Cerebellar cortex (tissue), 1 donor: Measurements from ENCODE around the gene COX6A1.

Experiments used
- DNase-seq: peaks from one replicate; pipeline ENCODE4 v3.0.0-alpha.2; 2015; ENCODE audit warnings: low spot score

The COX6A1 gene

DNA sequence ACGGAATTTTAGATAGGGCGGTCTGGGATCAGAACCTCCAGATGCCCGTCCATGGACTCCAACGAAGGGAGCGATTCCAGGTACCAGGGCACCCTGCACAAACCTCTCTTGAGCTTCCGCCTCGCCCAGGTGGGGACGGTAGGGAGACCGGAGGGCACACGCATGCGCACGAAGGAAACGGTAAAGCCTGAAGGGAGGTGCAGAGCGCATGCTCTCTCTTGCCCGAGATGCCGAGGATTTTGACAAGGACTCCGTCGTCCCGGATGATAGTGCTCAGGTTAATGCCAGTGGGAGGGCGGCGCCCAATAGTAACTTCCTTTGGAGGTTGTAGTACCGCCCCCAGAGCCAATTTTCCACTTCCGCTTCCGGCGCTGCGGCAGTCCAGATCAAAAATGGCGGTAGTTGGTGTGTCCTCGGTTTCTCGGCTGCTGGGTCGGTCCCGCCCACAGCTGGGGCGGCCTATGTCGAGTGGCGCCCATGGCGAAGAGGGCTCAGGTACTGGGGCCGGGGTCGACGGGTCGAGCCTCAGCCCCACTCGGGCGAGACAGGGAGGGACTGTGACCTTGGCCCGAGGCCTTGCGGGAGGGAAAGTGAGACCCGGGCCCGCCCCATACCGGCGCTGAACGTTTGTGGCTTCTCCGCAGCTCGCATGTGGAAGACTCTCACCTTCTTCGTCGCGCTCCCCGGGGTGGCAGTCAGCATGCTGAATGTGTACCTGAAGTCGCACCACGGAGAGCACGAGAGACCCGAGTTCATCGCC, at the start of gene COX6A1:
Gene COX6A1 (plus strand): TSS at position 379 of the 760 bp plus-strand sequence. CDS start 14 bp downstream, at position 393.
- peak; percentile 100 for DNase-seq

DNA sequence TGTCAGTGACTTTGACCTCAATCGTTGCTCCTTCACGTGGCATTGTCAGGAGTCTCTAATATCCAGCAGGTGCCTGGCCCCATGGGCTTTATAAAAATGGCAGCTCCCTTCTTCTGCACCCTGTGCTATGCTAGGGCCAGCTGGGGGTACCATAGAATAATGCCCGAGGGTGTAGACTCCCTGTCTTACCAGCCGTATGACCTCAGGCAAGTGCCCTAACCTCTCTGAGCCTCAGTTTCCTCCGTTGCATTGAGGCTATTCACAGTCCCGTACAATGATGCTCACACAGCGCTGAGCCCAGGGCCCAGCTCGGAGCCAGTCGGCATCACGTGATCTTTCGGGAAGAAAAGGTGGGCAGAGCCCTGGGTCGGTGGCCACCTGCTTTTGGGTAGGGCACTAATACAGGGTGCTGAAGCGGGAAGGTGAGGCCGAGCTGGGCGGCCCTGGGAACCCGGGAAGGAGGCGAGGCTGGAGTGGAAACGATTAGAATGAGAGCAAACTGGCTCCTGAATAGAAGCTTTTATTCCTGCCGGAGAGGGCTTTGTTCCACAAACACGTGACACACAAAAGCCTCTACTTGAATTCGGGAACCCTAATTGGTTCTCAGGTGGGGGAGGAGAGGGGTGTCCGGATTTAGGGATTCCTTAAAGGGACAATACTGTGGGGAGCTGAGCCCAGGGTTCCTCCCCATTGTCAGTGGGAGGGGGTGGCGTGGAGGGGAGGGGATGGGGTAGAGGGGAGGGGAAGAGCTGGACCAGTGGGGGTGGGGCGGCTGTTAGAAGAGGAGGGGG, 49.0 kb upstream of the COX6A1 start:
- DNase-seq: no peak

DNA sequence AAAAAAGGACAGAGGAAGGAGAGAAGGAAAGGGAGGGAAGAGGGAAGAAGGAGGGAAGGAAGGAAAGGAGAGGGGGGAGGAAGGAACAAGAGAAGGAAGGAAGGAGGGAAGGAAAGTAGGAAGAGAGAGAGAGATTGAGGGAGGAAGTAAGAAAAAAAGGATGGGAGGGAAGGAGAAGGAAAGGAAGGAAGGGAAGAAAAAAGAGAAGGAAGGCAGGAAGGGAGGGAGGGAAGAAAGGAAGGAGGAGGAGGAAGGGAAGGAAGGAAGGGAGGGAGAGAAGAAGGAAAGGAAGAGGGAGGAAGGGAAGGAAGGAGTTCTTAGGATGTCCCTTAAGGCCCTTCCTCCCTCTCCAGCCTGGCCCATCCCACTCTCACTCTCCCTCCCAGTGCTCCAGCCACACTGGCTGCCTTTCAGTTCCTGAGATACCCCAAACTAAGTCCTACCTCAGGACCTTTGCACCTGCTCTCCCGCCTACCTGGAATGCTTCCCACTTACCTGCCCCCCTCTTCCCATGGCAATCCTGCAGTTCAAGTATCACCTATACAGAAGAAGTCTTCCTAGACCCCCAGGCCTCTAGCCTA, 47.3 kb upstream of the COX6A1 start:
- no peak for DNase-seq

DNA sequence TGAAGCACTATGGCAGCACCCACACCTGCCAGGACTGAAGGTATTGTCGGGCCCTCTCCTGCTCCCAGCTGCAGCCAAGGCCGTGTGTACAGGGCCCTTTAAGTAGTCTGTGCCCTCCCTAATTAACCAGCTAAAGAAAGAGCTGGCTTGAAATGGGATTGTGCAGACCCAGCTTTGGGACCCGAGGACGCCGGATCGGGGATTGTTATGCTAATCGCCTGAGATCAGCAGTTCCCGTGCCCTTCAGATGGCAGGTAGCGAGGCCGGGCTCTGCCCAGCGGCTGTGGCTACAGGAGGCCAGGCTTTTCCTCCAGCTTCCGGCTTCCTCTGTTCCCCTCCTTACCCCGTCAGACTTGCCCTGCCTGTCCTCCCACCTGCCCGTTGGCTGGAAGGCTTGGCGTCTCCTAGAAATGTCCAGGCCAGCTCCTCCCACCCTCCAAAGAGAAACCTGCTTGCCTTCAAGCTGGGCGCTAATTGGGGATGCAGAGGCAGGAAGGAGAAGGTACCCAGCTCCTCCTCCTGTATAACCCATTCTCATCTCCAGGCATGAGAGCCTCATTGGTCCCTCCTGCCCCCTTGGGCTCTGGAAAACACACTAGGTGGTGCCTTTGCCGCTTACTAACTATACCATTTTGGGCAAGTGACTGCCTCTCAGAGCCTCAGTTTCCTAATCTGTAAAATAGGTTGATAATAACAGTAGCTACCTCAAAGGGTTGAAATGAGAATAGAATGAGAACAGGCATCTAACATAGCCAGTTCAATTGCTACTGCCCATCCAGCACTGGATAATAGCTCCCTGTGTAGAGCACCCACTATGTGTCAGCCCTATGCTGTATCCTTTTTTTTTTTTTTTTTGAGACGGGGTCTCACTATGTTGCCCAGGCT, 43.2 kb upstream of the COX6A1 start:
- no peak for DNase-seq

DNA sequence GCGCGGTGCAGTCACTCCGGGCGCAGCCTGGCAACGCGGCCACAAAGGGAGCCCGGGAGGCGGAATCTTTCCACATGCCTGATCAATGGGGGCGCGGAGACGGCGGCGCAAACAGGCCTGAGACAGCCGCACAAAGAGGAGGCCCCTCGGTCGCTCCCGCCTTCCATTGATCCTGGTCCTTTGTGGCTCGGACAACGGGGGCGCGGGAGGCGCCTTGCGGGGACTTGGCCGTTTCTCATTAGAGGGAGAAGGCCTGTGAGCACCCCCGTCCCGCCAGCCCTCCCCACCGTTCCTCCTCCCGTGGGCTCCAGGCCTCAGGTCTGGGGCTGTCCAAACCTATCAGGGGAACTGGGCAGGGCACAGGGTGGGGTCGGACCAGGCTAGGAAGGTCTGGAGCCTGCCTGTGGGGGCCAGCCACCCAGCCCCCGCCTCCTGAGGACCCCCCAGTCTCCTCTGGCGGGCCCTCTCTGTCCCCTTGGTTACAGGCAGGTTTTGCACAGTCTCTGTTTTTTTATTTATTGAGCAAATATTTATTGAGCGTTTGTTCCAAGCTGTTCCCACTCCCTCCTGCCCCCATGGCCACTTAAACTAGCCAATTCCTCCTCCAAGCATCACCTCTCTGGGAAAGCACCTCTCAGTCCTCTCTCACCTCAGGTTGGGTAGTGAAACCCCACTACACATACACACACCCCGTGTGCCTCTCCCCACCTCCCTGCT, 39.9 kb upstream of the COX6A1 start:
- no peak for DNase-seq

DNA sequence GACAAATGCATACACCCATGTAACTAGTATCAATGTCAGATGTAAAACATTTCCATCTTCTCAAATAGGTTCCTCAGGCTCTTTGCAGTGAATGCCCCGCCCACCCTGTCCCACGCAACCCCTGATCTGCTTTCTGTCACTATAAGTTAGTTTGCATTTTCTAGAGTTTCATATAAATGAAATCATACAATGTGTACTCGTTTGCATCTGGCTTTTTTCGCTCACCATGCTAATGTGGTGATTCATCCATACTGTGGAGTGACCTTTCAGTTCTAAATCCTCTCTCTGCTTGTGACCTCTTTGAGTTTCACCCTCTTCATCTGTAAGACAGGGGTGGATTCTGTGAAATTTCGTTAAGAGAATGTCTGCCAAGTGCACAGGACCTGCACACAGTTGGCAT, 38.4 kb upstream of the COX6A1 start:
- no peak for DNase-seq

DNA sequence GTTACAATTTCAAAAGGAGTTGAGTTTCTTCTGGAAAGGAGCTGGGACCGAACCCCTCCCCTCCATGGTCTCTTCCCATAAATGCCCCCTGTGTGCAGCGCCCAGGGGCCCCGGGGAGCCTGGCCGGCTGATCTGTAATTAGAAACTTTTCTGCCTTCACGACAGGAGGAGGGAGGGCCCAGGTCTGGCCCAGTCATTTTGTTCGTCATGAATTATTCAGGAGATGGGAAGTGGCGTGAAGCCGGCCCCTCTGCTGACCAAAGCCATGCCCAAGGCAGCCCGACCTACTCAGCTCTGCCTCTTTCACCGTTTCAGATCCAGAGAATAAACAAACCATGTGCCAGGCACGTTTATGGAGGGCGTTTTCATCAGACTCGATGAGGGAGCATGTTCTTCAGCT, 35.7 kb upstream of the COX6A1 start:
- DNase-seq: peak; percentile 35

DNA sequence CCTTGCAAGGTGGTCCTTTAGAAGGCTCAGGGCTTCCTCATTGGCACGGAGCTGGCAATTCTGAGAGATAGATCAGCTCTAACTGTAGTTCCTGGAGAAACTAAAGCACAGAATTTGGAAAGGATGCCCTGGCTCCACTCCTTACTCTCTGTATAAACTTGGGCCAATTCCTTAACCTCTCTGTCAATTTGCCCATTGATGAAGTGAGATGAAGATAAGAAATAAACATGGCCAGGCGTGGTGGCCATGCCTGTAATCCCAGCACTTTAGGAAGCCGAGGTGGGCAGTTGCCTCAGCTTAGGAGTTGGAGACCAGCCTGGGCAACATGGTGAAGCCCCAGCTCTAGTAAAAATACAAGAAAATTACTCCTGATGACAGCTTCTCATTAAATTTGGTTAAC, 34.0 kb upstream of the COX6A1 start:
- no peak for DNase-seq

DNA sequence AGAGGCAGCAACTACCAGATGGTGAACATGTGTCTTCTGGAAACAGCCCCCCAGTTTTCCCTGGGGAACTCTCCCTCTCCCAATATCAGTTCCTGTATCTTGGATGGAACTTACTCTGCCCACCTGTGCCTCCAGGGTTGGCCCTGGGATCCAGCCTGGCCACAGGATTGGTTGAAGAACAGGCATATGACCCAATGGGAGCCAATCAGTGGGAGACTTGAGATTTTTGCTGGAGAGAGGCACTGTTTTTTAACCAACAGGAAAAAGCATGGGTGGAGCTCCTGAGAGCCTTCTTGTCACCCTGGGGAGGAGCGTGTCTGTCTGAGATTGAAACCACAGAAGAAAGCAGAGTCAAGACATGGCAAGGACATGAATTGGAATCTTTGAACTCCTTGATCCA, 33.6 kb upstream of the COX6A1 start:
- no peak for DNase-seq

DNA sequence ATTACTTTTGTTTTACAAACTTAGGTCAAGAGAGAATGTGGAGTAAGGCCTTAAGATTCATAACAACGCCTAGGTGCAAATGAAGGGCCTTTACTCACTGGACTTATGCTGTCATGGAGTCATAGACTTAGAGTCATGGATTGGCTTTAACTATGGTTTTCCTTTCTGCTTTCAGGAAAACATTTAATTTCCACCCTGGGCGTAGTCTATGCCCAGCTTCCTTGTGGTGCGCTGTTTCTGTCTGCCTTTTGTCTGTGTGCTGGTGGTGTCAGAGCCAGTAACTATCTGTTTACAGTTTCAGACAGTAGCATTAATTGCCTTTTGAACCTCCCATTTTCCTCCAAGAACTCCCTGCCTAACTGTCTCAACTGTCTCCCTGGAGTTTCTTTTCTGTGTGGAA, 31.8 kb upstream of the COX6A1 start:
- DNase-seq: no peak

DNA sequence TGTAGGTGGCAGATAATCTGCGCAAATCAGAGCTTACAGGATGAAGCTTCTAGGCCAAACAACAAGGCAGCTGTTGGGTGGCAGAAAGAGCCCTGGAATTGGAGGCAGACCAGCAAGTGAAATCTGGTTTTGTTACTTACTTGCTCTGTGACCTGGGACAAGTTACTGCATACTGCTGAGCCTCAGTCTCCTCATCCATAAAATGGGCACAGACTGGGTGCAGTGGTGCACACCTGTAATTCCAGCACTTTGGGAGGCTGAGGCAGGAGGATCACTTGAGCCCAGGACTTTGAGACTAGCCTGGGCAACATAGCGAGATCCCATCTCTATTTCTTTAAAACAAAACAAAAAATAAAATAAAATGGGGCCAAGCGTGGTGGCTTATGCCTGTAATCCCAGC, 31.4 kb upstream of the COX6A1 start:
- DNase-seq: no peak

DNA sequence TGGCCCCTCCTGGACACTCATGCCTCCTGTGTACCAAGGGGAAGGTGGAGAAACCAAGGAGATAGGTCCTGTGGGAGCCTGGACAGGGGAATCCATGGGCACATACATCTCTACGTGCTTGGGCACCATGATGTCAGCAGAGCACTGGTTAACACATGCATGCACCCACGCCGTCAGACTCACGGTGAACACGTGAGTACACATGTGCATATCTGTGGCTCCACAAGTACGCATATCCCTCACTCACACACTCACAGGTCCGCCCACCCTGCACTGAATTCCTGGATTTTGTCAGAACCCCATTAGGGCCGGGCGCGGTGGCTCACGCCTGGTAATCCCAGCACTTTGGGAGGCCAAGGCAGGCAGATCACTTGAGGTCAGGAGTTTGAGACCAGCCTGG, 29.1 kb upstream of the COX6A1 start:
- no peak for DNase-seq

DNA sequence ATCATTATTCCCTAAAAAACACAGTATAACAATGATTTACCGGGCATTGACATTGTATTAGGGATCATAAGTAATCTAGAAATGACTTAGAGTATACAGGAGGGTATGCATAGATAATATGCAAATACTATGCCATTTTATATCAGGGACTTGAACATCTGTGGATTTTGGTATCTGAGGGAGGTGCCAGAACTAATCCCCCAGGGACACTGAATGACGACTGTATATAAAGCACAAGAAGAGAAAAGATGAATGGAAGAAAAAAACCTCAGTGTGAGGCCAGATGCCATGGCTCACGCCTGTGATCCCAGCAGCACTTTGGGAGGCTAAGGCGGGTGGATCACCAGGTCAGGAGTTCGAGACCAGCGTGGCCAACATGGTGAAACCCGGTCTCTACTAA, 25.5 kb upstream of the COX6A1 start:
- DNase-seq: no peak

DNA sequence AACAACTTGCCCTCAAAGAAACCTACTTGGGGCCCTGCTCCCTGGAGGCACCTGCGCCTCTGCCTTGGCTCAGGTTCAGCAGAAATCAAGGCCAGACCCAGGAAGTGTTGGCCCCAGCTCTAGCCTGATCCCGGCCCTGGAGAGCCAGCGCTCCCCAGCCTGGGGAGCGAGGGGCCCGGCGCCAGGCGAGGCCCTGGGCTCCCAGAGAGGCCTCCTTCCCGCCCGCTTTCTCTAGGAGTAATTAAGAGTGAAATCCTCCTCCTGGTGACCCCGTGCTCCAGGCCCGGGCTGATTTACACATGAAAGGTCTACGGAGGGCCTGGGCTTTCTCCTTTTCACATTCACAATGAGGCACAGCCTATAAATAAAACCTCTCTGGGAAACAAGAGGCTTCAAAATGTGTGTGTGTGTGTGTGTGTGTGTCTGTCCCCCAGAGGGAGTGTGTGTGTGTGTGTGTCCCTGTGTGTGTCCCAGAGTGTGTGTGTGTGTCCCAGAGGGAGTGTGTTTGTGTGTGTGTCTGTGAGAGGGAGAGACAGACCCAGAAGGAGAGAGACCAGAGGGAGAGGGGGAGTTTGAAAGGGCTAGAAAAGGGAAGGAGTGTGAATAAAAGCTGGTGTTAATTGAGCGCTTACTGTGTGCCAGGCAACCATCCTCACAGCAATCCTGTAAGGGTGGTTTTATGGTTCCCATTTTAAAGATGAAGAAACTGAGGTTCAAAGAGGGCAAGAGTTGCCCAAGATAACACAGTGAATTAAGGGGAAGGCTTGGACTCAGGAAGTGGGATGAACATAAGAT, 23.8 kb upstream of the COX6A1 start:
- no peak for DNase-seq

DNA sequence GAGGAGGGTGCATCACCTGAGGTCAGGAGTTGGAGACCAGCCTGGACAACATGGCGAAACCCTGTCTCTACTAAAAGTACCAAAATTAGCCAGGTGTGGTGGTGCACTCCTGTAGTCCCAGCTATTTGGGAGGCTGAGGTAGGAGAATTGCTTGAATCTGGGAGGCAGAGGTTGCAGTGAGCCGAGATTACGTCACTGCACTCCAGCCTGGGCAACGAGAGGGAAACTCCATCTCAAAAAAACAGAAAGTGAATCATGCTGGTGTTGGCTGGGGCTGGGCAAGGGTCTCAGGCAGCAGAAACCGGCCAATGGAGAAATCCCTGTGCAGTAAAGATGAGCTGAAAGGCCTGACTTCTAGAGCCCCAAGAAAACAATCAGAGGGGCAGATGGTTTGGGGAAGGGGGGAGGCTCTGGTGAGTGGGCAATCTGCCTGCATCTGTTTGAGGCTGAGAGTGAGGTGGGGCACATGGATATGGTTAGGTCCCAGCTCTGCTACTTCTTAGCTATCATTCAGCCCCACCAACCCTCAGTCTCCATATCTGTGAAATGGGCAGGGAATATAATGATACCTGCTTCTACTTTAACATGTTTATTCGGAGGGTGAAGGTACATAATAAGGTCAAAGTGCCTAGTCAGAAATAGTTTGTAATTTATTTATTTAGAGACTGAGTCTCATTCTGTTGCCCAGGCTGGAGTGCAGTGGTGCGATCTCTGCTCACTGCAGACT, 21.3 kb upstream of the COX6A1 start:
- no peak for DNase-seq

DNA sequence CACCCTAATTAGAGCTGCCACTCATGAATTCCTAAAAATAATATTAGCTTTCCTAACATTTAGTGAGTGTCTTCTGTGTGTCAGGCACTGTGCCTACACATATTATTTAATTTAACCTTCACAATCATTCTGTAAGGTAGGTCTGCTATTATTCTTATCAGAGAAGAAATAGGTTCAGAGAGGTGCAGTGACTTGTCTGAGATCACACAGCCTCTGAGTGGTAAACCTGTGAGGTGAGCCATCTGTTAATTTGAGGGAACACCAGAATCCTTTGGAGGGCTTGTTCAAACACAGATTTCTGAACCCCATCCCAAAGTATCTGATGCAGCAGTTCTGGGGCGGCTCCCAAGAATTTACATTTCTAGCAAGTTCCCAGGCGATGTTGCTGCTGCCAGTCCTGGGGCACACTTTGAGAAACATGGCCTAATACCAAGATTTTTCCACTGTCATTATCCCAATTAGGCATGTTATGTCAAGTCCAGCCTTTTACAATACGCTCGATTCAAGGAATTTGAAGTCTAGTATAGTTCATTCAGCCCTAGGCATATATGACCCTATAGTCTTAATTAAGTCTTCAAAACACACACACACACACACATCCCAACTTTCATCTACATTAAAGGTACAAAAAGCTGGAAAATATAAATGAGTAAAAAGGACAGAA, 19.9 kb upstream of the COX6A1 start:
- no peak for DNase-seq

DNA sequence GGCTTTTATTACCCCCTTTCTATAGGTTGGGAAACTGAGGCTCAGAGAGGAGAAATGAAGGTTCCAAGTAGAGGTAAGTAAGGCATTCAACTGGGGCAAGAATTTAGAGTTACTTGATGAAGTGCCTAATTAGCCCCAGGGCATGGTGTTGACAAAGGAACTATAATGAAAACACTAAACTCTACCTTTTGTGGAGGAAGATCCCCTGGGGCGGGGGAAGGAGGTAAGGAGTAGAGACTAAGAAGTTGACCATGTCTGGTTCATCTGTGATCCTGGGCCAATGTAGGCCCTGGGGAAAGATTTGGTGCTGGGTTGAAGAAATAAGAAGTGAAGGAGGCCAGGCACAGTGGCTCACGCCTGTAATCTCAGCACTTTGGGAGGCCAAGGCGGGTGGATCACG, 16.2 kb upstream of the COX6A1 start:
- DNase-seq: no peak

DNA sequence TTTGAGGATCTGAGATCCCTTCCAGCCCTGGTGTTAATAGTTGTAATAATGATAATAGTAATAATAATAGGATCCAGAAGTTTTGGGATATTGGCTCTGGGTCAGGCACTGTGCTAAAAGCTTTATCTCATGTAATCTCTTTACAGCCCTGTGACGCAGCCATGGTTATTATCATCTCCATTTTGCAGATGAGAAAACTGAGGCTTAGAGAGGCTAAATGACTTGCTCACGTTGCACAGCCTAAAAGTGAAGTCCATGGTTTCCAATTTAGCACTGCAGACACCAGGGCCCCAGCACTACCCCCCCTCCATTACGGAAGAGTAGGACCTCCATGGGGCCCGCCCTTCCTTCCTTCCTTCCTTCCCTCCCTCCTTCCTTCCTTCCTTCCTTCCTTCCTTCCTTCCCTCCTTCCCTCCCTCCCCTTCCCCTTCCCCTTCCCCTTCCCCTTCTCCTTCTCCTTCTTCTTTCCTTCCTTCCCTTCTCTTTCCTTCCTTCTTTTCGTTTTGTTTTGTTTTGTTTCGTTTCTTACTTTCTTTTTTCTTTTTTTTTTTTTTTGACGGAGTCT, 14.9 kb upstream of the COX6A1 start:
- no peak for DNase-seq

DNA sequence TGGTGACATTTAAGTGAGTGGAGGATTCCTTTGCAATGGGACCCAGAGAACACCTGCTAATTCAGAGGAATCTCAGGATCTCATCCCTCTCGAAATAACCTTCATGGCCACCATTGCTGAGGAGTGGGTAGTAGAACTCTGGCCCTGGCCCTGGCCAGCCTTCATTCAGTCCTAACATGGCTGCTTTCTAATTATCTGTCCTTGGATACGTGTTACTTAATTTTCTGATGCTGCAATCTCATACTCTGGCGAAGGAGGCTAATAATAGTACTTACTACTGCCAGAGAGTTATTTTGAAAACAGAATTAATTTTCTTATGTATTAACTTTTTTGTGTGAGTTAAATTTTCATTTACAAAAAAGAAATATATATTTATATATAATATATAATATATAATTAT, 12.1 kb upstream of the COX6A1 start:
- no peak for DNase-seq
